PFSK-1 (cell line): ENCODE data around the gene VRK1.

Experiments used
- FOXP2 ChIP-seq: optimal IDR thresholded peaks from 2 replicates; pipeline ENCODE3; 2011; ENCODE audit warnings: borderline replicate concordance, control low read depth, inconsistent platforms; ENCODE audit not compliant: insufficient read depth; ENCODE audit errors: extremely low read length, extremely low read depth
- POLR2AphosphoS5 ChIP-seq: IDR thresholded peaks from 2 replicates; pipeline ENCODE4 v1.6.1; 2012; ENCODE audit warnings: low read depth, mild to moderate bottlenecking, control low read depth, low read length, moderate library complexity
- SIN3A ChIP-seq: IDR thresholded peaks from 2 replicates; pipeline ENCODE4 v1.6.1; 2012; ENCODE audit warnings: mild to moderate bottlenecking, low read length, moderate library complexity, borderline replicate concordance; ENCODE audit not compliant: insufficient read depth
- TAF1 ChIP-seq: IDR thresholded peaks from 2 replicates; pipeline ENCODE4 v1.6.1; 2012; ENCODE audit warnings: low read length, control low read depth, borderline replicate concordance; ENCODE audit not compliant: insufficient read depth
- TF ChIP-seq, protein P1 (sequence below), 2 experiments: IDR thresholded peaks; 2 replicates each; pipeline versions ENCODE4 v1.6.1 to v1.8.0; 2011 to 2012; ENCODE audit warnings: low read depth in 2 of 2, low read length in 2 of 2, control low read depth in 1 of 2, inconsistent platforms in 1 of 2, mild to moderate bottlenecking in 1 of 2, moderate library complexity in 1 of 2; ENCODE audit not compliant: insufficient read depth in 1 of 2

VRK1 gene

DNA sequence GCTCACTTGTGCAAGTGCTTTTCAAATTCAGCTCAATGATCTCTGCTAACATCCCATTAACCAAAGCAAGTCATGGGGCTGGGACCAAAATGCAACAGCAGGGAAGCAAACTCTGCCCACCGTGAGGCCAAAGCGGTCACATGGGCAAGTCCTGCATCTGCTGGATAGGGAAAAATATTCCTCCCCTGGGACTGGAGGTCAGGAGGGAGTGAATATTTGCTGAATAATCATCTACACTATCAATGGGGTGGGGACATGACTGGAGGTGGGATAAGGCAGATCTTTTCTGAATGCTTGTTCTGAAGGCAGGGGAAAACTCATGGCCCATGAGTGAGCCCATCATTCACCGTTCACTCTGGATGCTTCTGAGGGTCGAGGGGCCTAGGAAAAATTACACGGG, 45.1 kb upstream of the VRK1 start:
- no peak for TF ChIP-seq FOXP2
- TF ChIP-seq TAF1: no peak
- TF ChIP-seq, protein P1, sequence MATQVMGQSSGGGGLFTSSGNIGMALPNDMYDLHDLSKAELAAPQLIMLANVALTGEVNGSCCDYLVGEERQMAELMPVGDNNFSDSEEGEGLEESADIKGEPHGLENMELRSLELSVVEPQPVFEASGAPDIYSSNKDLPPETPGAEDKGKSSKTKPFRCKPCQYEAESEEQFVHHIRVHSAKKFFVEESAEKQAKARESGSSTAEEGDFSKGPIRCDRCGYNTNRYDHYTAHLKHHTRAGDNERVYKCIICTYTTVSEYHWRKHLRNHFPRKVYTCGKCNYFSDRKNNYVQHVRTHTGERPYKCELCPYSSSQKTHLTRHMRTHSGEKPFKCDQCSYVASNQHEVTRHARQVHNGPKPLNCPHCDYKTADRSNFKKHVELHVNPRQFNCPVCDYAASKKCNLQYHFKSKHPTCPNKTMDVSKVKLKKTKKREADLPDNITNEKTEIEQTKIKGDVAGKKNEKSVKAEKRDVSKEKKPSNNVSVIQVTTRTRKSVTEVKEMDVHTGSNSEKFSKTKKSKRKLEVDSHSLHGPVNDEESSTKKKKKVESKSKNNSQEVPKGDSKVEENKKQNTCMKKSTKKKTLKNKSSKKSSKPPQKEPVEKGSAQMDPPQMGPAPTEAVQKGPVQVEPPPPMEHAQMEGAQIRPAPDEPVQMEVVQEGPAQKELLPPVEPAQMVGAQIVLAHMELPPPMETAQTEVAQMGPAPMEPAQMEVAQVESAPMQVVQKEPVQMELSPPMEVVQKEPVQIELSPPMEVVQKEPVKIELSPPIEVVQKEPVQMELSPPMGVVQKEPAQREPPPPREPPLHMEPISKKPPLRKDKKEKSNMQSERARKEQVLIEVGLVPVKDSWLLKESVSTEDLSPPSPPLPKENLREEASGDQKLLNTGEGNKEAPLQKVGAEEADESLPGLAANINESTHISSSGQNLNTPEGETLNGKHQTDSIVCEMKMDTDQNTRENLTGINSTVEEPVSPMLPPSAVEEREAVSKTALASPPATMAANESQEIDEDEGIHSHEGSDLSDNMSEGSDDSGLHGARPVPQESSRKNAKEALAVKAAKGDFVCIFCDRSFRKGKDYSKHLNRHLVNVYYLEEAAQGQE (IDR thresholded peaks at IDR 0.05; ENCODE audit: insufficient read depth in 1 of 2, low read depth in 2 of 2, low read length in 2 of 2): no peak
- no peak for TF ChIP-seq SIN3A
- no peak for TF ChIP-seq POLR2AphosphoS5

GRCh38 chr14:96752594-96752993, 44.6 kb upstream of the VRK1 start:
- TF ChIP-seq TAF1 (no peak), POLR2AphosphoS5 (no peak), FOXP2 (no peak), SIN3A (no peak)
- TF ChIP-seq, protein P1 (IDR thresholded peaks at IDR 0.05; ENCODE audit: insufficient read depth in 1 of 2, low read depth in 2 of 2, low read length in 2 of 2): no peak

- TF ChIP-seq FOXP2: no peak
- no peak for TF ChIP-seq TAF1
- TF ChIP-seq, protein P1 (IDR thresholded peaks at IDR 0.05; ENCODE audit: insufficient read depth in 1 of 2, low read depth in 2 of 2, low read length in 2 of 2): no peak
- no peak for TF ChIP-seq POLR2AphosphoS5
- no peak for TF ChIP-seq SIN3A
Observed at GRCh38 chr14:96754162-96754844, 42.9 kb upstream of the VRK1 start.

DNA sequence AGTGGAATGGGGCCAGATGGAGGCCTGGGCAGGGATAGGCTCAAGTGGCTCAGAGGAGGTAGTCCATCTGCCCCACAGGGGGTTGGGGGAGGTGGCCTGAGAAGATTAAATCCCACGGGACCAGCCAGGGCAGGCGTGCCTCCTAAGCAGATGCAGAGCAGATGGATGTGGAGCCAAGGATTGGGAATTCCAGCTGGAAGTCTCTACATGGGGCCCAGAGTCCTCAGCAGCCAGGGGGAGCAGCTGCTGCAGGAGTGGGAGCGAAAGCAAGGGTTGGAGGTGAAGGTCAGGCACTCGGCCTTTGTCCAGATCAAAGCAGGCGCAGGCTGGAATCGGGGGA, 42.4 kb upstream of the VRK1 start:
- TF ChIP-seq, protein P1 (IDR thresholded peaks at IDR 0.05; ENCODE audit: insufficient read depth in 1 of 2, low read depth in 2 of 2, low read length in 2 of 2): no peak
- no peak for TF ChIP-seq SIN3A
- no peak for TF ChIP-seq POLR2AphosphoS5
- TF ChIP-seq FOXP2: no peak
- TF ChIP-seq TAF1: no peak

GRCh38 chr14:96756745-96757144, 40.4 kb upstream of the VRK1 start:
- no peak for TF ChIP-seq FOXP2
- TF ChIP-seq POLR2AphosphoS5: no peak
- TF ChIP-seq, protein P1 (IDR thresholded peaks at IDR 0.05; ENCODE audit: insufficient read depth in 1 of 2, low read depth in 2 of 2, low read length in 2 of 2): no peak
- TF ChIP-seq TAF1: no peak
- TF ChIP-seq SIN3A: no peak
